HG03342 (cell line): ENCODE data around the gene PXT1.
A peak's percentile ranks its signal among the peaks of the same experiment; 100 is the strongest.
"Not testable (repeated sequence)": the region's sequence is repeated elsewhere in the genome, so short reads cannot be mapped to it uniquely, and the experiment has no call there.

Experiments used
- ATAC-seq: cut with Tn5 transposase; IDR thresholded peaks from one replicate; pipeline ENCODE4 v1.9.1; 2021; ENCODE audit warnings: mild to moderate bottlenecking, moderate library complexity; ENCODE audit not compliant: unreplicated experiment

The PXT1 gene

DNA sequence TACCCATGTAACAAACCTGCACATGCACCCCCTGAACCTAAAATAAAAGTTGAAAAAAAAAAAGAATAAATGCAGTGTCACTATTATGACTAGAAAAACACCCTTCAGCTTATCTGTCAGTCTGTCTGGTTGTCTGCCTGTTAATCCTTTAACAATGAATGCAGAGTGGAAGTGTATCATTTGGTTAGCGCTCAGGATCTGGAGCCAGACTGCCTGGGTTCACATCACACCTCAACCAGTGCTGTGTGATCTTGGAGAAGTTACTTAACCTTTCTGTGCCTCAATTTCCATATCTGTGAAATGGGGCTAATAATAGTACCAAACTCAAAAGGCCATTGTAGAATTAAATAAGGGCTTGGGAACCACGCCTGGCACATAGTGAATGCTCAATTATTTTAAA lies 72.0 kb downstream of the PXT1 start:
- no peak for ATAC-seq

DNA sequence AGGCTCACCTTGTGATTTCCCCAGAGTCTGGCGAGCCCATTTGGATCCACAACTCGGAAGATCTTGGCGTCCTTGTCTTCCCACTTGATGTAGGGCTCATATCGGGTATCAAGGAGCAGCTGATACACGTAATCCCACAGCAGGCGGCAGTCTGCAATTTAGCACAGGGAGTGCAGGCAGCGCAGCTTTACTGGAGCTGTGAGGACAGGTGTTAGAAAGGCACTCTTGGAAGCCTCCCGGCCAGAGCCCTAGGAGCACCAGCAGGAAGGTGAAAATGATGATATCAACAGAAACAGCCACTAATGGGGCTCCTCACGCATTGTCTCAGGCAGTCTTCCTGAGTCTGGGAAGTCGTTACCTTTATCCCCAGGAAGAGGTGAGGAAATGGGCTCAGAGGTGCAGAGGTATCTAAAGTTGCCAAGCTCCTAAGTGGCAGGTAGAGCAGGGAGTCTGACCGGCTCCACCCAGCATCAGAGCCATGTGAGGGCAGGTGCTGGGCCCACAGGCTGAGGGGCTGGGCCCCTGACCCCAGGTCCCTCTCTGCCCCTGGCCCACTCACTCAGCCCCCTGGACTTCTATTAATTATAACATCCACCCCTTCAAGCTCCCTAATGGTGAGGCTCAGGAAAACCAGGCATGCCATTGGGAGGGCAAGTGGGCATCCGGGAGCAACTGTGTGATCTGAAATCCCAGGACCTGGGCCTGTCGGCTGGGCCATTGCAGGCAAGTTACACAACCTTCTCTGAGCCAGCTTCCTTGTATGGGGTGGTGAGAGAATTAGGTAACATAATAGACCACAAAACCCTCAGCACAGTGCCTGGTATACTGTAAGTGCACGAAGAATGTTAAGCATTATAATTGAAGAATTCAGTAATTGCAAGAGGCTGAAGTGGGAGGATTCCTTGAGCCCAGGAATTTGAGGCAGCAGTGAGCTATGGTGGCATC lies 73.5 kb downstream of the PXT1 start:
- ATAC-seq = no peak

DNA sequence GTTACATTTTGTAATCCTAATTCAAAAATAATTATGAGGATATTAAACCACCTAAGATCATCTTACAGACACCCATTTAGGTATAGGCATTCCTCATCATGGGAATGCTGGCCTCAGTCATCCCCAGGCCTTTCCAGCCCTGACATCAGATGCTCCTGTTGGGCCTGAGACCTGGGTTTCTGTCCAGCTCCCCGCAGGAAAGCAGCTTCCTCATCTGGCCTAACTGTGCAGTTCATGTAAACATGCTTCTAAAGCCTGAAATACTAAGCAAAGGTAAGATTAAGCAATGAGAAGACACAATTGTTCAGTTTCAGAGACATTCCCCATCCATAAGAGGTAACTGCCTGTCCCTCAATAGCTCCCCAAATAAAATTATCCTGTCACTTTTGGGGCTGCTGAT lies 74.2 kb downstream of the PXT1 start:
- ATAC-seq = no peak

DNA sequence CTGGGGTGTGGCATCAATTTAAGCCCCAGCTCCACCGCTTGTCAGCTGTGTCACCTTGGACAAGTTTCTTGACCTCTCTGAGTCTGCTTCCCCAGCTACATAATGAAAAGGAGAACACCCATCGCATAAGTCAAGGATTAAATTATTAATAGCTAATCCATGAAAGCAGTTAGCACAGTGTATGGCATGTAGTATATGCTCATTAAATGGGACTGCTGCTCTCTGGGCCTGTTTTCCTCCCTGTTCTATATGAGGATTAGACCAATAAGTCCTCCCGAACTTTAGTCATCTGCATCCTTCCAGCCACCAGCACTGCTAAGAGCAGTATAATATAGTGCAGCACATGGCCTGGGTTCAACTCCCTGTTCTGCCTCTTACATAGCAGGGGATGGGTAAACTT lies 74.9 kb downstream of the PXT1 start:
- no peak for ATAC-seq

GRCh38 chr6:36364669-36365479 lies 77.8 kb downstream of the PXT1 start:
- peak; percentile 37 for ATAC-seq

GRCh38 chr6:36364061-36364635 lies 78.5 kb downstream of the PXT1 start:
- ATAC-seq = not testable (repeated sequence)

DNA sequence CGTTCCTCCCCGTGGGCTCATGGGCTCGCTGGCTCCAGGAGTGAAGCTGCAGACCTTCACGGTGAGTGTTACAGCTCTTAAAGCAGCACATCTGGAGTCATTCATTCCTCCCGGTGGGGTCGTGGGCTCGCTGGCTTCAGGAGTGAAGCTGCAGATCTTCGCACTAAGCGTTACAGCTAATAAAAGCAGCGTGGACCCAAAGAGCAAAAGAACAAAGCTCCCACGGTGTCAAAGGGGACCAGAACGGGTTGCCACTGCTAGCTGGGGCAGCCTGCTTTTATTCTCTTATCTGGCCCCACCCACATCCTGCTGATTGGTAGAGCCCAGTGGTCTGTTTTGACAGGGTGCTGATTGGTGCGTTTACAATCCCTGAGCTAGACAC lies 79.3 kb downstream of the PXT1 start:
- not testable (repeated sequence) for ATAC-seq

- no peak for ATAC-seq
These were observed 79.9 kb downstream of the PXT1 start for GRCh38 chr6:36362551-36363370.

DNA sequence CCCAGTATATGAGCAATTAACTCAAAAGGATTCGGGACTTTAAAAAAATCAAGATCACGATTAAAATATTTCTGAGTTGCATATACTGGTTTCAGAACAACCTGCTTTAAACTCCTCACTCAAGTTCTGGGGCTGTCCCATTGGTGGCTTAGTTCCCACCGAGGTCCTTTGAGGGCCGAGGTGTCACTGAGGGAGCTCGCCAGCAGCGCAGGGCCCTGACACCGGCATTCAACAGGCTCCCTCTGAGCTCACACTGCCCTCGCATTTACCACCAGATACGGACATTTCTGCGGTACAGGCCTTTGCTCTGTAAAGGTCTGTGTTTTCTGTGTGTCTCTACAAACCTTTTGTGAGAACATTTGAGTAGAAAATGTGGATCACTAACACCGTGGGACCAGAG lies 81.6 kb downstream of the PXT1 start:
- ATAC-seq = no peak

- ATAC-seq = peak; percentile 50
These were observed 82.2 kb downstream of the PXT1 start for GRCh38 chr6:36360241-36361054.

GRCh38 chr6:36358226-36358915 lies 84.3 kb downstream of the PXT1 start:
- no peak for ATAC-seq

- ATAC-seq = no peak
These were observed 84.8 kb downstream of the PXT1 start for GRCh38 chr6:36357872-36358225.

DNA sequence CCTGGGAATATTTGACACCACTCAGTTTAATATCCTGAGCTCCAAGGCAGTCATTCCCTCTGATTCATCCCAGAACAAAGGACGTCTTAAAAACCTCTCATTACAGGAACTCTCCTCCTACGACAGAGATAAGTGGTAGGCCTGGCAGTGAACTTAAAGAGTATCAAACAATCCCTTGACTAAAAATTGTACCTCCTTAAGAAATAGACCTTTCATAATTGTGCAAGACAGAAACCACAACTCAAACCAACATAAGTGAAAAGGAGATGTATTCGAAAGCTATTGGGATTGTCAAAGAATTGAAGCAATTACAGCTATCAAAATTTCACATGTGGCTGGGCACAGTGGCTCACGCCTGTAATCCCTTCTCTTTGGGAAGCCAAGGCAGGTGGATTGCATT lies 86.8 kb downstream of the PXT1 start:
- no peak for ATAC-seq

- no peak for ATAC-seq
These were observed 89.2 kb downstream of the PXT1 start for GRCh38 chr6:36353411-36353915.

DNA sequence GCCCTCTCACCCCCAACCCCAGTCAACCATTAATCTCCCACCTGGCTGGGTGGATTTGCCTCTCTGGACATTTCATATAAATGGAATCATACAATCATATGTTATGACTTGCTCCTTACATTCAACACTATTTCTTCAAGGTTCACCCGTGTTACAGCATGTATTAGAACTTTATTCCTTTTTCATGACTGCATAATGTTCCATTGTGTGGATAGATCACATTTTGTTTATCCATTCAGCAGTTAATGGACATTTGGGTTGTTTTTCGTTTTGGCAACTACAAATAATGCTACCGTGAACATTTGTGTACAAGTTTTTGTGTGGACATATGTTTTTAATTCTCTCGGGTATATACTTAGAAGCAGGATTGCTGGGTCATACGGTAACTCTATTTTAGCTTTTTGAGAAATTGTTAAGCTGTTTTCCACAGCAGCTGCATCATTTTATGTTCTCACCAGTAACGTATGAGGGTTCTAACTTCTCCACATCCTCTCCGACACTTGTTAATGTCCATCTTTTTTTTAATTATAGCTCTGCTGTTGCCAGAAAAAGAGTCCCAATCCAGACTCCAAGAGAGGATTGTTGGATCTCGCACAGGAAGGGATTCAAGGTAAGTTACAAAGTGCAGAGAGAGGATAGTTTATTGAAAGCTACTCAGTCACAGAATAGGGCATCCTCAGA lies 90.0 kb downstream of the PXT1 start:
- no peak for ATAC-seq

GRCh38 chr6:36350681-36351571 lies 91.7 kb downstream of the PXT1 start:
- ATAC-seq = no peak

- no peak for ATAC-seq
These were observed 92.6 kb downstream of the PXT1 start for GRCh38 chr6:36350082-36350481.

- ATAC-seq = no peak
These were observed 93.4 kb downstream of the PXT1 start for GRCh38 chr6:36349240-36349639.
